MM.1S (cell line): ENCODE results near the gene MAP3K3.

Experiments used
- DNase-seq: peaks from one replicate; pipeline ENCODE4 v3.0.0-alpha.2; 2015
- H2AFZ ChIP-seq: fragments of 300-600 bp; sonication (generic); 2 replicates; pipeline ENCODE4 v1.6.0; 2016; ENCODE audit warnings: antibody characterized with exemption, low read length
- H3F3A ChIP-seq: fragments of 300-600 bp; sonication (generic); 2 replicates; pipeline ENCODE4 v1.6.1; 2016; ENCODE audit warnings: mild to moderate bottlenecking, antibody characterized with exemption, low read length, moderate library complexity, mixed read lengths; ENCODE audit not compliant: insufficient read depth
- H3K27ac ChIP-seq: fragments of 300-600 bp; sonication (generic); 2 replicates; pipeline ENCODE4 v1.5.1; 2016; ENCODE audit warnings: mild to moderate bottlenecking, low read length
- H3K27me3 ChIP-seq: fragments of 300-600 bp; sonication (generic); replicated peaks from 2 replicates; pipeline ENCODE4 v1.6.0; 2016; ENCODE audit warnings: low read length; ENCODE audit not compliant: insufficient read depth
- H3K36me3 ChIP-seq: fragments of 300-600 bp; sonication (generic); replicated peaks from 2 replicates; pipeline ENCODE4 v1.6.1; 2016; ENCODE audit warnings: mild to moderate bottlenecking, low read length, mixed read lengths; ENCODE audit not compliant: insufficient read depth
- H3K4me1 ChIP-seq: fragments of 300-600 bp; sonication (generic); 2 replicates; pipeline ENCODE4 v1.6.1; 2016; ENCODE audit warnings: low read length, mixed read lengths
- H3K4me2 ChIP-seq: fragments of 300-600 bp; sonication (generic); 2 replicates; pipeline ENCODE4 v1.6.0; 2016; ENCODE audit warnings: low read depth, low read length
- H3K4me3 ChIP-seq: fragments of 300-600 bp; sonication (generic); 2 replicates; pipeline ENCODE4 v1.5.1; 2016; ENCODE audit warnings: low read length, mixed read lengths
- H3K79me2 ChIP-seq: fragments of 300-600 bp; sonication (generic); 2 replicates; pipeline ENCODE4 v1.6.1; 2016; ENCODE audit warnings: mixed run types, low read length, mixed read lengths
- H3K9ac ChIP-seq: fragments of 300-600 bp; sonication (generic); 2 replicates; pipeline ENCODE4 v1.6.1; 2016; ENCODE audit warnings: low read length, mixed read lengths
- H3K9me2 ChIP-seq: fragments of 300-600 bp; sonication (generic); replicated peaks from 2 replicates; pipeline ENCODE4 v1.6.1; 2016; ENCODE audit warnings: mild to moderate bottlenecking, low read length, mixed read lengths; ENCODE audit not compliant: insufficient read depth
- H3K9me3 ChIP-seq: fragments of 300-600 bp; sonication (generic); replicated peaks from 2 replicates; pipeline ENCODE4 v1.6.1; 2016; ENCODE audit warnings: mild to moderate bottlenecking, low read length, mixed read lengths; ENCODE audit not compliant: insufficient read depth
- H4K20me1 ChIP-seq: fragments of 300-600 bp; sonication (generic); 2 replicates; pipeline ENCODE4 v1.6.1; 2016; ENCODE audit warnings: mild to moderate bottlenecking, low read length, moderate library complexity, mixed read lengths; ENCODE audit not compliant: insufficient read depth
- EZH2 ChIP-seq: fragments of 300-600 bp; sonication (generic); optimal IDR thresholded peaks from 2 replicates; pipeline ENCODE3; 2017; ENCODE audit warnings: low read depth, mild to moderate bottlenecking, antibody characterized with exemption, low read length, mixed read lengths
- EZH2phosphoT487 ChIP-seq: fragments of 300-600 bp; sonication (generic); IDR thresholded peaks from 2 replicates; pipeline ENCODE4 v1.6.1; 2018; ENCODE audit warnings: antibody characterized with exemption, low read length
- TF ChIP-seq, protein P1 (sequence below): fragments of 300-600 bp; sonication (generic); IDR thresholded peaks from 2 replicates; pipeline ENCODE4 v1.5.1; 2016; ENCODE audit warnings: antibody characterized with exemption, low read length, mixed read lengths

MAP3K3 gene

DNA sequence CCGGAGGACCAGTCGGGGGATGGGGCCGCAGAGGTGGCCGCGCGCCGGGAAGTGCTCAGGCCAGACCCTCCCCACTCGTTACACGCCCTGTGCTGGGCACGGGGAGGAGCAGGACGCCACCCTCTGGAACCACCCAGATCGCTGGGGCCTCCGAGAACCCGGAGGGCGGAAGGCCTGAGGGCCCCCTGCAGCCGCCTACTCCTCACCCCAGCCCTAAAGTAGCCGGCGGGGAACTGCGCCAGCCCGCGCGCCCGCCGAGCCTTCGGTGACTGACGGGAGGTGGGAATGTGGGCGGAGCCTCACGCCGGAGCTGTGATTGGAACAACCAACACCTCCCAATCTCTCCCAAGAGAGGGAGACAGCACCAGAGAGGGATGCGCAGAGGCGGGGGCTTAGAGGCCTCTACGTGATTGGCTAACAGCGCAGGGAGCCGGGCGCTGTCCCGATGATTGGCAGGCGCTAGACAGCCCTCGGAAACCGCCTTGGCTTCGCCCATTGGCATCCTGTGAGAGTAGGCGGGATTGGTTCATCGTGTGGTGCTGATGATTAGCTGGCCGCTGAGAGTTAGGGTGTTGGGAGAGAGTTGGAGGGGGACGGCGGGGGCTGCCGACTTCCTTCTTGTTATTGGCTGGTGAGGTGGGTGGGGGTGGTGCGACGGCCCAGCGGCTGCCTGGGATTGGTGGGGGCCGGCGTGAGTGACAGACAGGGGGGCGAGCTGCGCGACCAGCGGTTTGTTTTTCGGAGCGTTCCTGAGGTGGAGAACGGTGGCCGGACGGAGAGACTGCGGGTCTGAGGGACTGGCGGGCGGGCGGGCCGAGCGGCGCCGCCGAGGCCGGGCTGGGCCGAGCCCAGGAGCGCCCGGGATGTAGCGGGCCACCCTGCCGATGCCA is at the start of gene MAP3K3:
Gene MAP3K3, plus strand, starts transcription at position 734 of the 890 bp plus-strand sequence. CDS start 343 bp downstream, outside the sequence.
- H3K36me3 ChIP-seq: no peaks in the 10 kb centered on the region
- H3F3A ChIP-seq: peaks cover 10% of the 10 kb centered on the region; the same call in 1 of the 2 replicates
- H3K4me2 ChIP-seq: peak within 1 kb of the TSS; percentile 89
- H3K27ac ChIP-seq: peak within 1 kb of the TSS; percentile 46; the same call in 1 of the 2 replicates
- H3K9ac ChIP-seq: peak within 1 kb of the TSS; percentile 66
- DNase-seq: peak; percentile 100
- peaks cover 14% of the 10 kb centered on the region for H3K4me1 ChIP-seq
- H3K79me2 ChIP-seq: peaks cover 40% of the 10 kb centered on the region
- H3K27me3 ChIP-seq: no peaks in the 10 kb centered on the region
- peak within 1 kb of the TSS; percentile 88 for H2AFZ ChIP-seq
- H3K9me2 ChIP-seq: no peaks in the 10 kb centered on the region
- peak within 1 kb of the TSS; percentile 87 for H3K4me3 ChIP-seq
- TF ChIP-seq, protein P1, sequence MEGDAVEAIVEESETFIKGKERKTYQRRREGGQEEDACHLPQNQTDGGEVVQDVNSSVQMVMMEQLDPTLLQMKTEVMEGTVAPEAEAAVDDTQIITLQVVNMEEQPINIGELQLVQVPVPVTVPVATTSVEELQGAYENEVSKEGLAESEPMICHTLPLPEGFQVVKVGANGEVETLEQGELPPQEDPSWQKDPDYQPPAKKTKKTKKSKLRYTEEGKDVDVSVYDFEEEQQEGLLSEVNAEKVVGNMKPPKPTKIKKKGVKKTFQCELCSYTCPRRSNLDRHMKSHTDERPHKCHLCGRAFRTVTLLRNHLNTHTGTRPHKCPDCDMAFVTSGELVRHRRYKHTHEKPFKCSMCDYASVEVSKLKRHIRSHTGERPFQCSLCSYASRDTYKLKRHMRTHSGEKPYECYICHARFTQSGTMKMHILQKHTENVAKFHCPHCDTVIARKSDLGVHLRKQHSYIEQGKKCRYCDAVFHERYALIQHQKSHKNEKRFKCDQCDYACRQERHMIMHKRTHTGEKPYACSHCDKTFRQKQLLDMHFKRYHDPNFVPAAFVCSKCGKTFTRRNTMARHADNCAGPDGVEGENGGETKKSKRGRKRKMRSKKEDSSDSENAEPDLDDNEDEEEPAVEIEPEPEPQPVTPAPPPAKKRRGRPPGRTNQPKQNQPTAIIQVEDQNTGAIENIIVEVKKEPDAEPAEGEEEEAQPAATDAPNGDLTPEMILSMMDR: peak; percentile 11; the same call in 1 of the 2 replicates
- TF ChIP-seq EZH2phosphoT487 (no peak), EZH2 (no peak)
- no peaks in the 10 kb centered on the region for H4K20me1 ChIP-seq
- no peaks in the 10 kb centered on the region for H3K9me3 ChIP-seq

DNA sequence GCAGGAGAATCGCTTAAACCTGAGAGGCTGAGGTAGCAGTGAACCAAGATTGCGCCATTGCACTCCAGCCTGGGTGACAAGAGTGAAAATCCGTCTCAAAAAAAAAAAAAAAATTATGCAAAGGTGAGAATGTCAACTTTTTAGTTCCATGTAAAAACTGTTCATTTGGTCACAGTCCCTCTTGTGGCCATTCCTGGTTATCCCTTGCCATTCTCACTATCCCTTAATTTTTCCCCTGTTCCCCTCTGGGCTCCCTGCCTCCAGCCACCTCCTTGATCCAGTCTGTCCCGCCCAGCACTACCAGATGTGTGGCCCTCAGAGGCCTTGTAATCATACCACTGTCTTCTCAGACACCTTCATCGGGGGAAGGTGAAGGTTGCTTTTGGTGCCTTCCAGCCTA is 48.6 kb upstream of the MAP3K3 start:
- no peak overlapping the region for H3K4me3 ChIP-seq
- TF ChIP-seq EZH2phosphoT487: no peak
- TF ChIP-seq, protein P1: peak; percentile 5; the same call in 1 of the 2 replicates
- no peak overlapping the region for H3K4me2 ChIP-seq
- H4K20me1 ChIP-seq: peaks cover 8% of the 10 kb centered on the region; the same call in 1 of the 2 replicates
- no peaks in the 10 kb centered on the region for H3K36me3 ChIP-seq
- H3K27me3 ChIP-seq: no peaks in the 10 kb centered on the region
- no peak for DNase-seq
- H3K9me2 ChIP-seq: no peaks in the 10 kb centered on the region
- no peaks in the 10 kb centered on the region for H3K9me3 ChIP-seq
- H3K4me1 ChIP-seq: no peaks in the 10 kb centered on the region
- no peak overlapping the region for H3K27ac ChIP-seq
- no peaks in the 10 kb centered on the region for H3F3A ChIP-seq
- no peak overlapping the region for H2AFZ ChIP-seq
- H3K9ac ChIP-seq: no peak overlapping the region
- H3K79me2 ChIP-seq: peaks cover 74% of the 10 kb centered on the region

DNA sequence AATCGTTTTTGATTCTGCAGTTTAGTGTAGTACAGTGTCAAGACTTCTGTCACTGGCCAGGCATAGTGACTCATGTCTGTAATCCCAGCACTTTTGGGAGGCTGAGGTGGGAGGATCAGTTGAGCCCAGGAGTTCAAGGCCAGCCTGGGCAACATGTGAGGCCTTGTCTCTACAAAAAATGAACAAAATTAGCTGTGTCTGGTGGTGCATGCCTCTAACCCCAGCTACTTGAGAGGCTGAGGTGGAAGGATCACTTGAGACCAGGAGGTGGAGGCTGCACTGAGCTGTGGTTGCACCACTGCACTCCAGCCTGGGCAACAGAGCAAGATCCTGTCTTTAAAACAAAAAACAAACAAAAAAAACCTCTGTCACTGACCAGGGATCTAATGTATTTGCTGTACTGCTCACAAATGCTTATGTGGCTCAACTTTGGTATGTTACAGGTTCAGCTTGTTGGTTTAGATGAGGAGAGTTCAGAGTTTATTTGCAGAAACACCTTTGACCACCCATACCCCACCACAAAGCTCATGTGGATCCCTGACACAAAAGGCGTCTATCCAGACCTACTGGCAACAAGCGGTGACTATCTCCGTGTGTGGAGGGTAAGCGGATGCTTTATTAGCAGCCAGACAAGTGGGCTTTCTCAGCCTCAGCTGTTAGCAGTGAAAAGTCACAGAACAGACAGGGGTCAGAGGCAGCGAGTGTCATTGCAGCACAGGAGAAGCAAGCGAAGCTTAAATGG is 44.0 kb upstream of the MAP3K3 start:
- Histone ChIP-seq H3K9me2 (no peaks in the 10 kb centered on the region), H2AFZ (no peak overlapping the region), H3F3A (no peaks in the 10 kb centered on the region), H3K27me3 (no peaks in the 10 kb centered on the region), H3K79me2 (peaks cover 49% of the 10 kb centered on the region), H4K20me1 (peaks cover 11% of the 10 kb centered on the region; the same call in 1 of the 2 replicates), H3K9ac (no peak overlapping the region), H3K4me1 (no peaks in the 10 kb centered on the region), H3K36me3 (peaks cover 5% of the 10 kb centered on the region; the same call in 1 of the 2 replicates), H3K4me3 (no peak overlapping the region), H3K4me2 (no peak overlapping the region), H3K9me3 (no peaks in the 10 kb centered on the region), H3K27ac (no peak overlapping the region)
- DNase-seq: no peak
- no peak for TF ChIP-seq EZH2
- TF ChIP-seq, protein P1: no peak
- TF ChIP-seq EZH2phosphoT487: no peak
